Measurements from ENCODE around the gene SESN1.

DNA sequence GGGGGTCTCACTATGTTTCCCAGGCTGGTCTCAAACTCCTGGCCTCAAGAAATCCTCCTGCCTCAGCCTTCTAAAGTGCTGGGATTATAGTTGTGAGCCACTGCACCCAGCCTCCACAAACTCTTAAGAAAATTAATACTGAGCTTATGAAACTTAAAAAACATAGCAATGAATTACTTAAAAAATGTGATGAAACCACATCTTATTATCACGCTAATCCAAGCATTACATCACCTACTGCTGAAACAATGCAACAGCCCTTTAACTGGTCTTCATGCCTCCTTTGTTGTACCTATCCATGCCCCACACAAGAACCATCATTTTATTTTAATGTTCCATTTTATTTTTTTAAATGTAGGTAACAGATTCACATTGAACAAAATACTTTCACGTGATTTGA, 24.9 kb downstream of the SESN1 start:
- TF ChIP-seq CTCF (IDR thresholded peaks at IDR 0.05) (no peak), POLR2A (IDR thresholded peaks at IDR 0.05) (no peak)

Measured in right lobe of liver (tissue), 4 donors.